GM12801 (cell line): Measurements from ENCODE around the gene TPRN.

Source experiments
- CTCF ChIP-seq: IDR thresholded peaks from one replicate; pipeline ENCODE4 v1.5.1; 2011; ENCODE audit warnings: control low read depth; ENCODE audit not compliant: insufficient read length; ENCODE audit errors: extremely low read depth

The TPRN gene

GRCh38 chr9:137211532-137211931 is 11.0 kb upstream of the TPRN start:
- no peak for TF ChIP-seq CTCF

- TF ChIP-seq CTCF = no peak
Observed at GRCh38 chr9:137206602-137207001, 6.1 kb upstream of the TPRN start.

GRCh38 chr9:137205126-137206069 is 4.9 kb upstream of the TPRN start, which contains the start of the genes NDOR1 and TMEM203:
Gene NDOR1, plus strand, starts transcription at chr9:137205700. Its CDS starts 78 bp downstream, at chr9:137205778.
Gene TMEM203, minus strand, starts transcription at chr9:137205648. Its CDS starts 234 bp downstream, at chr9:137205414.
- TF ChIP-seq CTCF = no peak

- no peak for TF ChIP-seq CTCF
Observed at GRCh38 chr9:137204731-137205125, 4.2 kb upstream of the TPRN start.

- TF ChIP-seq CTCF = no peak
Observed at GRCh38 chr9:137202966-137203365, 2.4 kb upstream of the TPRN start.

- no peak for TF ChIP-seq CTCF
Observed at GRCh38 chr9:137201205-137201868, 796 bp upstream of the TPRN start.

- TF ChIP-seq CTCF = no peak
Observed at GRCh38 chr9:137199411-137200121, 975 bp downstream of the TPRN start.
